Activated naive CD8-positive, alpha-beta T cell treated with anti-CD3 and anti-CD28 coated beads, Interleukin-2, amount 10 ng/mL, durations not matched to agents 7 days and 5 days (primary cell): Measurements from ENCODE around the gene PPP2R5C. TPM values are rescaled to one million over a fixed set of nuclear protein-coding genes. Genes with fewer than 3 reads are reported as not detected.
A peak's percentile ranks its signal among the peaks of the same experiment; 100 is the strongest.

ENCODE experiments used
- ATAC-seq: fragments of 150-1000 bp; cut with Tn5 transposase; one replicate; pipeline ENCODE4 v1.10.0; 2021; ENCODE audit warnings: low read depth, moderate library complexity
- POLR2A ChIA-PET: fragments of 350-600 bp; sonication (Branson Sonifier 250); formaldehyde crosslinking; loops from one replicate; lab custom pipeline; 2021; ENCODE audit warnings: antibody characterized with exemption; lab: Charles Lee
- DNase-seq: peaks from one replicate; pipeline ENCODE4 v3.0.0; 2021
- H3K27ac Mint-ChIP-seq: one replicate; pipeline ENCODE4 v1.8.0; 2022; ENCODE audit warnings: mild to moderate bottlenecking, mixed read lengths
- H3K27me3 Mint-ChIP-seq: one replicate; pipeline ENCODE4 v1.8.0; 2022; ENCODE audit warnings: mild to moderate bottlenecking, moderate library complexity, mixed read lengths
- H3K36me3 Mint-ChIP-seq: one replicate; pipeline ENCODE4 v1.8.0; 2021; ENCODE audit warnings: mild to moderate bottlenecking, mixed read lengths
- H3K4me1 Mint-ChIP-seq: one replicate; pipeline ENCODE4 v1.8.0; 2021; ENCODE audit warnings: mixed read lengths
- H3K4me3 Mint-ChIP-seq: one replicate; pipeline ENCODE4 v1.8.0; 2022; ENCODE audit warnings: mild to moderate bottlenecking, moderate library complexity, mixed read lengths
- H3K9me3 Mint-ChIP-seq: one replicate; pipeline ENCODE4 v1.8.0; 2021; ENCODE audit warnings: mixed read lengths
- total RNA-seq, 2 experiments: library from RNA; stranded (reverse); gene quantifications; one replicate each; pipeline ENCODE4 v1.2.3, GENCODE V29; 2021

The PPP2R5C gene
- total RNA-seq, 2 experiments from 2014 or later, result 369 to 382 TPM

DNA sequence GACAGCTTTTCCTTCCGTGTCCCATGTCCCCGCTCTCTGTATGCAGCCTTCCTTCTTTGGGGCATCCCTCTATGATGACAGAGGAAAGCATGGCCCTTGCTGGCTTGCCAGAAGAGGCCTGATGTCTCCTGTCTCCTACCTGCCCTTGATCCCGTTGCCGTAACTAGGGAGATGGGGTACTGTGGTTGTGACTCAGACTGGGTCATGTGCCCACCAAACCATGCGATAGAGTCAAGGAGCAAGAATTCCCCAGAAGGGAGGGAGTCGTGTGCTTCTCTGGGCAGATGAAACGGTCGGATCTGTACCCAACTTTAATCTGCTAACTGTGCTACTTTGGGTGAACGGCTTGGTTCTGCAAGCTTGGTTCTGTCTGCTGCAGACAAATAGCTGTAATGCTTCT lies 103.8 kb downstream of the PPP2R5C start:
- DNase-seq (no peak), ATAC-seq (no peak)
- H3K27me3 Mint-ChIP-seq, result no peaks in the 10 kb centered on the region
- POLR2A ChIA-PET, result interaction anchor here (1.1 kb wide), 1 partner anchor 10 kb away, joined by 3 read pairs; no protein-coding TSS in a partner anchor
- H3K4me3 Mint-ChIP-seq, result no peak overlapping the region
- peaks cover 10% of the 10 kb centered on the region for H3K4me1 Mint-ChIP-seq
- H3K36me3 Mint-ChIP-seq, result peaks cover 32% of the 10 kb centered on the region
- H3K9me3 Mint-ChIP-seq, result no peaks in the 10 kb centered on the region
- H3K27ac Mint-ChIP-seq, result no peak overlapping the region

- peak overlapping the region; percentile 9 for H3K27ac Mint-ChIP-seq
- DNase-seq, result no peak
- H3K9me3 Mint-ChIP-seq, result no peaks in the 10 kb centered on the region
- POLR2A ChIA-PET, result interaction anchor here (0.6 kb wide), 1 partner anchor 9 kb away, joined by 6 read pairs; no protein-coding TSS in a partner anchor
- ATAC-seq, result no peak
- H3K36me3 Mint-ChIP-seq, result peaks cover 24% of the 10 kb centered on the region
- H3K4me1 Mint-ChIP-seq, result peaks cover 12% of the 10 kb centered on the region
- no peak overlapping the region for H3K4me3 Mint-ChIP-seq
- no peaks in the 10 kb centered on the region for H3K27me3 Mint-ChIP-seq
Observed at GRCh38 chr14:101867854-101868253, 106.3 kb downstream of the PPP2R5C start.

DNA sequence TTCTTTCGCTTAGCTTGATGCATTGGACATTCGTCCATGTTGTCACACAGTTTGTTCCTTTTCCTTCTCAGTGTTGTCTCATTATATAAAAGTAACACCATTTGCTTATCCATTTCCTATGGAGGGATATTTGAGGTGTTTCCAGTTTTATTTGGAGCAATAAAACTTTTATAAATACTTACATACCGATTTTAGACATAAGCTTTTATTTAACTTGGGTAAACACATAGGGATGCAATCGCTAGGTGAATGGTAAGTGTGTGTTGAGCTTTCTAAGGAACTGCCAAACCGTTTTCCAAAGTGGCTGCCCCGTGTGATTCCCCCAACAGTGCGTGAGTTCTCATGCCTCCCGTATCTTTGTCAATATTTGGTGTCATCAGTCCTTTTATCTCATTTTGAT lies 107.7 kb downstream of the PPP2R5C start:
- Mint-ChIP-seq H3K36me3 (peaks cover 21% of the 10 kb centered on the region), H3K9me3 (no peaks in the 10 kb centered on the region), H3K4me3 (no peak overlapping the region), H3K27ac (no peak overlapping the region), H3K4me1 (peaks cover 14% of the 10 kb centered on the region), H3K27me3 (no peaks in the 10 kb centered on the region)
- POLR2A ChIA-PET, result no interaction called here
- no peak for ATAC-seq
- no peak for DNase-seq

GRCh38 chr14:101870273-101870939 lies 108.9 kb downstream of the PPP2R5C start:
- H3K27ac Mint-ChIP-seq, result no peak overlapping the region

DNA sequence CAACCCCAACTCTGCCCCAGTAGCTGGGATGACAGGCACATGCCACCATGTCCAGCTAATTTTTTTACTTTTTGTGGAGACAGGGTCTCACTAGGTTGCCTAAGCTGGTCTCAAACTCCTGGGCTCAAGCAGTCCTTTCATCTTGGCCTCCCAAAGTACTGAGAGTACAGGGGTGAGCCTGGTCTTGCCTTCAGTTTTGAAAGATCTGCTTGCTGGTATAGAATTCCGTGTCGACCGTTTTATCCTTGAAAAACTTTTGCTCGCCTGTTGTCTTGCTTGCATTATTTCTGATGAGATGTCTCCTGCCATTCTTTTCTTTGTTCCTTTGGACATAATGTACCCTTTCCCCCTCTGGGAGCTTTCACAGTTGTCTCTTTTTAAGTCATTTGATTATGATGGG lies 110.8 kb downstream of the PPP2R5C start:
- H3K27ac Mint-ChIP-seq, result no peak overlapping the region
- ATAC-seq (no peak), DNase-seq (no peak)
- H3K9me3 Mint-ChIP-seq, result no peaks in the 10 kb centered on the region
- H3K4me1 Mint-ChIP-seq, result peaks cover 31% of the 10 kb centered on the region
- no peak overlapping the region for H3K4me3 Mint-ChIP-seq
- no peaks in the 10 kb centered on the region for H3K27me3 Mint-ChIP-seq
- peaks cover 11% of the 10 kb centered on the region for H3K36me3 Mint-ChIP-seq
- POLR2A ChIA-PET, result interaction anchor here (0.7 kb wide), 3 partner anchors 9 to 652 kb away, joined by 3 to 4 read pairs (median 3); no protein-coding TSS in a partner anchor

More at GRCh38 chr14:101870273-101870939, 108.9 kb downstream of the PPP2R5C start:
- ATAC-seq (no peak), DNase-seq (no peak)
- H3K9me3 Mint-ChIP-seq, result no peaks in the 10 kb centered on the region
- no peak overlapping the region for H3K4me3 Mint-ChIP-seq
- H3K36me3 Mint-ChIP-seq, result peaks cover 11% of the 10 kb centered on the region
- no peaks in the 10 kb centered on the region for H3K27me3 Mint-ChIP-seq
- peaks cover 21% of the 10 kb centered on the region for H3K4me1 Mint-ChIP-seq
- POLR2A ChIA-PET, result interaction anchor here (0.7 kb wide), 1 partner anchor 108 kb away, joined by 3 read pairs; no protein-coding TSS in a partner anchor

DNA sequence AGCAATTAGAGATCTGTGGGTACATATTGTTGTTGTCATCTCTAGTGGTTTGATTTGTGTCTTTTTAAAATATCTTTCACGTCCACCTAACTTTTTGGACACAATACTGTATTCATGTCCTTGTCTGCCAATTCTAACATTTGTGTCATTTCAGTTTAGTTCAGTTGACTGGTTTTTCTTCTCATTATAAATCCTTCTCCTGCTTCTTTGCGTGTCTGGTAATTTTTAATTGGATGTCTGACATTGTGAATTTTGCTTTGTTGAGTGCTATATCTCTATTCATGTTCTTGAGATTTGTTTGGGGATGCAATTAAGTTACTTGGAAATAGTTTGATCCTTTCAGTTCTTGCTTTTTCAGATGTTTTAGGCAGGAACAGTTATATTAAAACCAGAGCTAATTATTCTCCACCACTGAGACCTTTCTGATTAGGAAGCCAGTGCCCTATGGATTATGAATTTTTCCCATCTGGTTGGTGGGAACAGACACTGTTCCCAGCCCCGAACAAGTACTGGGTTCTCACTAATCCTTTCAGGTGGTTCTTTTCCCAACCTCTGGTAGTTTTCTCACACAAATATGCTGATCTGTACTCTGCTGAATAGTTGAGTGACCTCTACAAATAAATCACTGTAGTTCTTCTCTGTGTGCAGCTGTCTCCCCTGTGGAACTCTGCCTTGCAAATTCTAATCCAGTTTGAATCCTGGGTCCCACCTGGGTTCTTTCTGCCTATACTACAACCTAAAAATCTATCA lies 111.7 kb downstream of the PPP2R5C start:
- DNase-seq, result no peak
- H3K27ac Mint-ChIP-seq, result no peak overlapping the region
- H3K9me3 Mint-ChIP-seq, result no peaks in the 10 kb centered on the region
- POLR2A ChIA-PET, result no interaction called here
- H3K27me3 Mint-ChIP-seq, result no peaks in the 10 kb centered on the region
- H3K36me3 Mint-ChIP-seq, result peaks cover 9% of the 10 kb centered on the region
- peaks cover 38% of the 10 kb centered on the region for H3K4me1 Mint-ChIP-seq
- no peak for ATAC-seq
- no peak overlapping the region for H3K4me3 Mint-ChIP-seq

DNA sequence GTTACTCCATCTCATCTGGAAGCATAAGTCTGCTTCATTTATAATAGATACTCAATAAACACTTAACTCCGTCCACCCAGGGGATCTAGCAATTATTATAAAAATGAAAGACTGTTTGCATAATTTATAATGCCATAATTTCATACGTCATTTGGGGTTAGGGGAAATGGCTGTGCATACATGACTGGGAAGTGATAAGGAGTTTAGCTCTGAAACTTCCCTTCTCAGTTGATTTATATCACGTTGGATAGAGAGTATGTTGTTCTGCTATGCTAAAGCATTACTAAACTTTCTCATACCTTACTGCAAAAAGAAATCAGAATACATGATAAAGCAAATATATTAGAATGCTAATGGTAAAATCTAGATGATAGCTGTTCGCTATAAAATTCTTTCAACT lies 112.5 kb downstream of the PPP2R5C start:
- Mint-ChIP-seq H3K27me3 (no peaks in the 10 kb centered on the region), H3K9me3 (no peaks in the 10 kb centered on the region), H3K4me1 (peaks cover 37% of the 10 kb centered on the region), H3K27ac (no peak overlapping the region), H3K36me3 (peaks cover 8% of the 10 kb centered on the region), H3K4me3 (no peak overlapping the region)
- POLR2A ChIA-PET, result no interaction called here
- ATAC-seq (no peak), DNase-seq (no peak)

DNA sequence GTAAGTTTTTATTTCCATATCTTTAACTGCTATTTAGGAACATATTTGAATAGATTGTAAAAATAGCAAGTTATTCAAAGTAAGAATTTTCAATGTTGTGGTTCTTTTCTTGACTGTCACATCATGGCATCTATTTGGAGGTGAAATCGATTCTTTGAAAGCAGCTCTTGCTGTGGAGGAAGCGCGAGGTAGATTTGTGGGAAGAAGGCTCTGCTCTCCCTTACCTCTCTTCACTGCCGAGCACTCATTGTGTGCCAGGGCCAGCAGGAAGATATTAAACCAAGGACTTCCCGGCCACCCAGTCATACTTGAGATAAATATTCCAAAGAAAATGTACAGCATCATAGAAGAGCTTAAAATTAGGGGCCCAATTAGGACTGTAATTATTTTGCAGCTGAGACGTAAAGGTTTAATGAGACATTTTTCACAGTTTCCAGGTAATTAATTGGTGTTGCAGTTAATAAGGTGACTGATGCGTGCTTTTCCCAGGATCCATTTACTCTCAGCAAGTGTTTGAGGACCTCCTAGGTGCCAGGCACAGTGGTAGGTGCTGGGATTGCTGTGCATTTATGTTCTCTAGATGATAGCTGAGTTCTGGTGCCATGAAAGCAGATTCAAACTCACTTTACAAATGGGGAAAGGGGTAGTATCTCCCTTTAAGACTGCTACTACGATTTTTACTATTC lies 113.7 kb downstream of the PPP2R5C start:
- Mint-ChIP-seq H3K27me3 (no peaks in the 10 kb centered on the region), H3K9me3 (no peaks in the 10 kb centered on the region), H3K27ac (peak overlapping the region; percentile 72), H3K36me3 (peaks cover 6% of the 10 kb centered on the region), H3K4me1 (peaks cover 34% of the 10 kb centered on the region), H3K4me3 (peak overlapping the region; percentile 48)
- ATAC-seq (no peak), DNase-seq (no peak)
- POLR2A ChIA-PET, result interaction anchor here (0.8 to 1.0 kb wide), 4 partner anchors 11 to 65 kb away, joined by 3 read pairs; no protein-coding TSS in a partner anchor

DNA sequence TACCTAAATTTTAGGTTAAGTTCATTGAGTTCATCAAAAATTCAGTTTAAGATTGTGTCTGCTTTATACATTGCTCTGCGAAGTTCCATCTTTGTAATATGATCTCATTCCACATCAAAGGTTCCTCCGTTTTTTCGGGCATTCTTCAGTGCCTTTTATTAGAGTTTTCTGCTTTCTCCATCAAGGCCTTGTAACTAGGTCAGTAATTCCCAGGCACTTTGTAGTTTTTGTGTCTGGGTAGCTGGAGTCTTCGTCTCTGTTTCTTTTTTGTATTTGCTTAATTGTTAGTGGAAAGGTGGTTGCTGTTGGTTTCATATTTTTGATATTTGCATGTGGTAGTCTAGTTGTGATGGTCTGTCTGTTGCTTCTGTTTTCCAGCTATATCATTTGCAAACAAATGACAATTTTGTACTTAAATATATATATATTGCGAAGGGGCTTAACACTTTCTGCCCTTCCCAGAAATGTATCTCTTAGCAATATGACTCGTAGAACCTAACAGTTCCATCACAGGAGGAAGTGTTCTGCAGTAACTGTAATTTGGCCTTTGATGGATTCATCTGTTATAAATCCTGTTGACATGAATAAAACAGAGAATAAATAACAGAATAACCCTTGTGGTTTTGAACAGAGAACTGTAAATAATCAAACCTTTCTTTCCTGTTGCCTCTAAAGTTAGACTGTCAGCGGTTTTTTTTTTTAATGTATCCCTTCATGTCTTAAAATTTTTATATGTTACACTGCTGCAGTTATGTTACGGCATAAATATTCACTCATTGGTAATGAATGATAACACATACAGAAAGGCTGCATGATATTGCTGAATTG lies 114.4 kb downstream of the PPP2R5C start:
- Mint-ChIP-seq H3K9me3 (no peaks in the 10 kb centered on the region), H3K4me1 (peaks cover 36% of the 10 kb centered on the region), H3K36me3 (peaks cover 7% of the 10 kb centered on the region), H3K4me3 (peak overlapping the region; percentile 48), H3K27me3 (no peaks in the 10 kb centered on the region), H3K27ac (peak overlapping the region; percentile 72)
- no peak for DNase-seq
- POLR2A ChIA-PET, result interaction anchor here (0.8 to 1.0 kb wide), 3 partner anchors 11 to 51 kb away, joined by 3 read pairs; no protein-coding TSS in a partner anchor
- no peak for ATAC-seq

DNA sequence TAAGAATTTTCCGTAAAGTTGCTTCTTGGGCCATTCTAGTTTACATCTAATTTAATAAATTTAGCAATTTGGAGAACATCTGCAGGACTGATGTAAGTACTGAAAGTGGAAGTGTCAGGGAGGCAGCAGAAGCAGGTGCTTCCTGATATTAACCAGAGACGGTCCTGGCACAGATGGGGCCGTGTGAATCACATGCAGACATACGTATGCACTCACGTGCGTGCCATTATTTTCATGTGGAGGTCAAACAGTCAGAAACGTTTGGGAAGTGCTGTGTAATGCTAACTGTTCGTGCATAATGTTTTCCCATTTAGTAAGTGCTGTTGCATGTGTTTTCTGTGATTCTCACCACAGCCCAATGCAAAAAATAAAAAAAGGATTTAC lies 115.0 kb downstream of the PPP2R5C start:
- POLR2A ChIA-PET, result interaction anchor here (0.7 kb wide), 3 partner anchors 9 to 106 kb away, joined by 5 to 6 read pairs (median 5); no protein-coding TSS in a partner anchor
- Mint-ChIP-seq H3K27me3 (no peaks in the 10 kb centered on the region), H3K4me3 (peak overlapping the region; percentile 48), H3K27ac (peak overlapping the region; percentile 58), H3K9me3 (no peaks in the 10 kb centered on the region), H3K4me1 (peaks cover 35% of the 10 kb centered on the region), H3K36me3 (peaks cover 11% of the 10 kb centered on the region)
- DNase-seq (no peak), ATAC-seq (peak; percentile 89)

- Mint-ChIP-seq H3K27me3 (no peaks in the 10 kb centered on the region), H3K27ac (peak overlapping the region; percentile 42), H3K36me3 (peaks cover 14% of the 10 kb centered on the region), H3K4me3 (peak overlapping the region; percentile 10), H3K9me3 (no peaks in the 10 kb centered on the region), H3K4me1 (peaks cover 32% of the 10 kb centered on the region)
- POLR2A ChIA-PET, result no interaction called here
- DNase-seq (no peak), ATAC-seq (no peak)
Observed at GRCh38 chr14:101877766-101878165, 116.3 kb downstream of the PPP2R5C start.

DNA sequence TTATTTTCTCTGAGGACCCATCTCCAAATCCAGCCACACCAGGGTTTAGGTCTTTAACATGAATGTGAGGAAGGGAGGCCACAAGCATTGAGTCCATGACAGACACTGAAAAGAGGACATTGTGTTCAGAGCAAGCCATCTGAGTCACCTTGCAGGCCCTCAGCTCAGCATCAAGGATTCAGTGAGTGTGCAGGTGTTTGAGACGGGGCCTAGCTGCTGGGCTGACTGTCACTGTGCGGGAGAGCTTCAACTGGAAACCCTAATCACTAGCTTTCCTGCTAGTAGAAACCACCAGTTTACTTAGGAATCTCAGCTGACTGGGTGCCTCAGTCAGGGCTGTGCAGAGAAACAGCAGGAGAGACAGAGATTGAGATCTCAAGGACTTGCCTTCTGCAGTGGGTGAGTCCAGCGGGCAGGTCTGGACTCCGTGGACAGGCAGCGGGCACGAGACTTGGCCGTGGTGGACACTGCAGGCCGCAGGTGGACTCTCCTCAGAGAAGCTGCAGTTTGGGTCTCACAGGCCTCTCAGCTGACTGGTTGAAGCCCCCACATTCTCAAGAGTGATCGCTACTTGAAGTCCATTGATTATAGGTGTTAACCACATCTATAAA lies 116.8 kb downstream of the PPP2R5C start:
- POLR2A ChIA-PET, result interaction anchor here (0.6 to 0.9 kb wide), 3 partner anchors 10 to 75 kb away, joined by 3 to 9 read pairs (median 4); no protein-coding TSS in a partner anchor
- Mint-ChIP-seq H3K27me3 (no peaks in the 10 kb centered on the region), H3K27ac (peak overlapping the region; percentile 42), H3K4me1 (peaks cover 29% of the 10 kb centered on the region), H3K4me3 (no peak overlapping the region), H3K36me3 (peaks cover 14% of the 10 kb centered on the region), H3K9me3 (no peaks in the 10 kb centered on the region)
- DNase-seq (no peak), ATAC-seq (no peak)
